Neural progenitor cell (in vitro differentiated cells): ENCODE data around the gene PWWP3B.

ENCODE experiments used
- CTCF ChIP-seq: fragments of 200-600 bp; sonication (generic); IDR thresholded peaks from 2 replicates; pipeline ENCODE4 v1.5.1; 2017; ENCODE audit warnings: antibody characterized with exemption, mild to moderate bottlenecking
- EZH2 ChIP-seq: fragments of 200-600 bp; sonication (generic); IDR thresholded peaks from 2 replicates; pipeline ENCODE4 v1.6.1; 2017; ENCODE audit warnings: antibody characterized with exemption, mild to moderate bottlenecking, moderate library complexity
- EZH2phosphoT487 ChIP-seq: fragments of 200-600 bp; sonication (generic); IDR thresholded peaks from 2 replicates; pipeline ENCODE4 v1.6.1; 2017; ENCODE audit warnings: antibody characterized with exemption

DNA sequence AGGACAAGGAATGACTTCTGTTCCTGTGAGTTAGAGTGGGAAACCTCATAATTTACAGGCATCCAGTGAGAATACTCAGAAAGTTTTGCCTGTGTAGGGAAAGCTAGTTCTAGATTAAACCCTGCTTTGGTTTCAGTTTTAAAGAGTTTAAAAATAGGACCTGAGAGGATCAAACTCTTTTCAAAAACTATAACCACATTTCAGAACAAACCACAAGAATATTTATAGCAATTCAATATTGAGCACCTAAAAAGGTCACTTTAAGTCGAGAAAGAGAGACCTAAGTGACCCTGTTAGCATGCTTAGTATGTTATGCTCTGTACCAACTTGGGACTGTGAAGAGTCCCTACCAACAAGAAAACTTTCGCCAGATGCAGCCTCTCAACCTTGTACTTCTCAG lies 17.4 kb upstream of the PWWP3B start:
- TF ChIP-seq CTCF (no peak), EZH2 (no peak), EZH2phosphoT487 (no peak)
